Calu3 (cell line): Measurements from ENCODE around the gene LZTS2. TPM values are rescaled to one million over a fixed set of nuclear protein-coding genes. Genes with fewer than 3 reads are reported as not detected.

Experiments
- BruUV-seq: library from RNA; stranded (reverse); fragments of 400-500 nt; replicated peaks from 2 replicates; lab custom pipeline; 2021; lab: Mats Ljungman, UMichigan
- CTCF ChIA-PET: fragments of 300-600 bp; sonication (Branson Sonifier 250); formaldehyde crosslinking; loops from one replicate; lab custom pipeline; 2022; ENCODE audit warnings: antibody characterized with exemption; lab: Charles Lee
- DNase-seq: peaks from one replicate; pipeline ENCODE4 v3.0.0; 2022
- H3K27ac Mint-ChIP-seq: one replicate; pipeline ENCODE4 v1.8.0; 2022; ENCODE audit warnings: mixed read lengths; ENCODE audit not compliant: unreplicated experiment
- H3K27me3 Mint-ChIP-seq: one replicate; pipeline ENCODE4 v1.8.0; 2022; ENCODE audit warnings: mixed read lengths; ENCODE audit not compliant: unreplicated experiment
- H3K36me3 Mint-ChIP-seq: one replicate; pipeline ENCODE4 v1.8.0; 2022; ENCODE audit warnings: mild to moderate bottlenecking, moderate library complexity, mixed read lengths; ENCODE audit not compliant: insufficient read depth, unreplicated experiment
- H3K4me1 Mint-ChIP-seq: one replicate; pipeline ENCODE4 v1.8.0; 2022; ENCODE audit warnings: mild to moderate bottlenecking, low read depth, mixed read lengths; ENCODE audit not compliant: unreplicated experiment
- H3K4me3 Mint-ChIP-seq: one replicate; pipeline ENCODE4 v1.8.0; 2022; ENCODE audit warnings: mild to moderate bottlenecking, low read depth, moderate library complexity, mixed read lengths; ENCODE audit not compliant: unreplicated experiment
- H3K9me3 Mint-ChIP-seq: one replicate; pipeline ENCODE4 v1.8.0; 2022; ENCODE audit warnings: low read depth, mixed read lengths; ENCODE audit not compliant: unreplicated experiment
- intact Hi-C: fragments of 100-400 bp; cut with micrococcal nuclease; formaldehyde crosslinking; loops from one replicate; pipeline ENCODE4 v1.10.0; 2022; ENCODE audit not compliant: unreplicated experiment
- total RNA-seq: library from RNA; stranded (reverse); gene quantifications from 2 replicates; pipeline ENCODE4 v1.2.3, GENCODE V29; 2022
- TF ChIP-seq, protein P1 (sequence below): fragments of 200-600 bp; IDR thresholded peaks from one replicate; pipeline ENCODE4 v1.8.0; 2022; ENCODE audit warnings: antibody characterized with exemption; ENCODE audit not compliant: unreplicated experiment

Gene LZTS2
- total RNA-seq, 1 experiment from 2014 or later = 23.7 TPM

DNA sequence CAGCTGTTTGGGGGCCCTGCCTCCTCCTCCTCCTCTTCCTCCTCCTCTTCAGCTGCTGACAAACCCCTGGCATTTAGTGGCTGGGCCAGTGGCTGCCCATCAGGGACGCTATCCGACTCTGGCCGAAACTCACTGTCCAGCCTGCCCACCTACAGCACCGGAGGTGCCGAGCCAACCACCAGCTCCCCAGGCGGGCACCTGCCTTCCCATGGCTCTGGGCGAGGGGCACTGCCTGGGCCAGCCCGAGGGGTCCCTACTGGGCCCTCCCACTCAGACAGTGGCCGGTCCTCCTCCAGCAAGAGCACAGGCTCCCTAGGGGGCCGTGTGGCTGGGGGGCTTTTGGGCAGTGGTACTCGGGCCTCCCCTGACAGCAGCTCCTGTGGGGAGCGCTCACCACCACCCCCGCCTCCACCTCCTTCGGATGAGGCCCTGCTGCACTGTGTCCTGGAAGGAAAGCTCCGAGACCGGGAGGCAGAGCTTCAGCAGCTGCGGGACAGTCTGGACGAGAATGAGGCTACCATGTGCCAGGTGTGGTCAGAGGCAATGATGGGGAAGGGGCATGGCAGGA is 4.1 kb downstream of the LZTS2 start:
- Mint-ChIP-seq H3K4me1 (peaks cover 4% of the 10 kb centered on the region), H3K9me3 (no peaks in the 10 kb centered on the region), H3K27ac (no peak overlapping the region), H3K36me3 (peaks cover 24% of the 10 kb centered on the region), H3K4me3 (no peak overlapping the region), H3K27me3 (no peaks in the 10 kb centered on the region)
- no TSS peak for BruUV-seq
- CTCF ChIA-PET = no interaction called here
- DNase-seq = no peak
- intact Hi-C loops = no loop called here
- TF ChIP-seq, protein P1, sequence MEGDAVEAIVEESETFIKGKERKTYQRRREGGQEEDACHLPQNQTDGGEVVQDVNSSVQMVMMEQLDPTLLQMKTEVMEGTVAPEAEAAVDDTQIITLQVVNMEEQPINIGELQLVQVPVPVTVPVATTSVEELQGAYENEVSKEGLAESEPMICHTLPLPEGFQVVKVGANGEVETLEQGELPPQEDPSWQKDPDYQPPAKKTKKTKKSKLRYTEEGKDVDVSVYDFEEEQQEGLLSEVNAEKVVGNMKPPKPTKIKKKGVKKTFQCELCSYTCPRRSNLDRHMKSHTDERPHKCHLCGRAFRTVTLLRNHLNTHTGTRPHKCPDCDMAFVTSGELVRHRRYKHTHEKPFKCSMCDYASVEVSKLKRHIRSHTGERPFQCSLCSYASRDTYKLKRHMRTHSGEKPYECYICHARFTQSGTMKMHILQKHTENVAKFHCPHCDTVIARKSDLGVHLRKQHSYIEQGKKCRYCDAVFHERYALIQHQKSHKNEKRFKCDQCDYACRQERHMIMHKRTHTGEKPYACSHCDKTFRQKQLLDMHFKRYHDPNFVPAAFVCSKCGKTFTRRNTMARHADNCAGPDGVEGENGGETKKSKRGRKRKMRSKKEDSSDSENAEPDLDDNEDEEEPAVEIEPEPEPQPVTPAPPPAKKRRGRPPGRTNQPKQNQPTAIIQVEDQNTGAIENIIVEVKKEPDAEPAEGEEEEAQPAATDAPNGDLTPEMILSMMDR = no peak

DNA sequence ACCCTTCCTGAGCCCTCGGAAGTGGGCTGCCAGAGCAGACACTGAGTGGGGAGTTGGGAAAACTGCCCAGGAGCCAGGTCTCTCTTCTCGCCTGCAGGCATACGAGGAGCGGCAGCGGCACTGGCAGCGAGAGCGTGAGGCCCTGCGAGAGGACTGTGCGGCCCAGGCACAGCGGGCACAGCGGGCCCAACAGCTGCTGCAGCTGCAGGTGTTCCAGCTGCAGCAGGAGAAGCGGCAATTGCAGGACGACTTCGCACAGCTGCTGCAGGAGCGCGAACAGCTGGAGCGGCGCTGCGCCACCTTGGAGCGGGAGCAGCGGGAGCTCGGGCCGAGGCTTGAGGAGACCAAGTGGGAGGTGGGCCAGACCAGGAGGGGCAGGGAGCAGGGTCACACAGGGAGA is 5.8 kb downstream of the LZTS2 start:
- no peak for DNase-seq
- H3K27ac Mint-ChIP-seq = no peak overlapping the region
- CTCF ChIA-PET = no interaction called here
- intact Hi-C loops = no loop called here
- no peaks in the 10 kb centered on the region for H3K4me1 Mint-ChIP-seq
- H3K36me3 Mint-ChIP-seq = peaks cover 8% of the 10 kb centered on the region
- no peak overlapping the region for H3K4me3 Mint-ChIP-seq
- BruUV-seq = no TSS peak
- no peaks in the 10 kb centered on the region for H3K9me3 Mint-ChIP-seq
- TF ChIP-seq, protein P1 = no peak
- no peaks in the 10 kb centered on the region for H3K27me3 Mint-ChIP-seq

DNA sequence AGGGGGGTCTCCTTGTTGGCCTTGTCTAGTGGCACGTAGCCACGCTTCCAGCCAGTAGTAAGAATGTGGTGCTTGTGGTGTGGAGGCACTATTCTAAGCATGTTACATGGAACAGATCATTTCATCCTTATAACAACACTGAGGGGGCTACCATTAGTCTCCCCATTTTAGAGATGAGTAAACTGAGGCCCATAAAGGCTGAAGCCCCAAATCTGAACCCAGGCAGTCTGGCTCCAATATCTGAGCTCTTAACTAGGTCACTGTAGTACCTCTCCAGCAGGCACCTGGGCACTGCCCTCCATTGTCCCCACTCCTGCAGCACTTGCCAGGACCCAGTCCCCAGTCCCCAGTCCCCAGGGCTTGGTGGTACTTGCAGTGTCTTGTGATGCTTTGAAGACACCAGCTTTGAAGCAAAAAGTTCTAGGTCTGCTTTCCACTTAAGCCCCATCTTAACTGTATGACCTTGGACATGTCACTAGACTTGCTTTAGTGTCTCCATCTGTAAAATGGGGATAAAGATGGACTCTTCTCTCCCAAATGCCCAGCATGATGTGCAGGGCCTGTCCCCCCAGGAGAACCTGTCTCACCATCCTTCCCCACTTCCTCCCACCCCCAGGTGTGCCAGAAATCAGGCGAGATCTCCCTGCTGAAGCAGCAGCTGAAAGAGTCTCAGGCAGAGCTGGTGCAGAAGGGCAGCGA is 6.4 kb downstream of the LZTS2 start:
- no TSS peak for BruUV-seq
- H3K4me1 Mint-ChIP-seq = no peaks in the 10 kb centered on the region
- no peak for DNase-seq
- TF ChIP-seq, protein P1 = no peak
- no peak overlapping the region for H3K4me3 Mint-ChIP-seq
- no peaks in the 10 kb centered on the region for H3K9me3 Mint-ChIP-seq
- H3K36me3 Mint-ChIP-seq = peaks cover 3% of the 10 kb centered on the region
- H3K27me3 Mint-ChIP-seq = no peaks in the 10 kb centered on the region
- CTCF ChIA-PET = no interaction called here
- intact Hi-C loops = no loop called here
- H3K27ac Mint-ChIP-seq = no peak overlapping the region

DNA sequence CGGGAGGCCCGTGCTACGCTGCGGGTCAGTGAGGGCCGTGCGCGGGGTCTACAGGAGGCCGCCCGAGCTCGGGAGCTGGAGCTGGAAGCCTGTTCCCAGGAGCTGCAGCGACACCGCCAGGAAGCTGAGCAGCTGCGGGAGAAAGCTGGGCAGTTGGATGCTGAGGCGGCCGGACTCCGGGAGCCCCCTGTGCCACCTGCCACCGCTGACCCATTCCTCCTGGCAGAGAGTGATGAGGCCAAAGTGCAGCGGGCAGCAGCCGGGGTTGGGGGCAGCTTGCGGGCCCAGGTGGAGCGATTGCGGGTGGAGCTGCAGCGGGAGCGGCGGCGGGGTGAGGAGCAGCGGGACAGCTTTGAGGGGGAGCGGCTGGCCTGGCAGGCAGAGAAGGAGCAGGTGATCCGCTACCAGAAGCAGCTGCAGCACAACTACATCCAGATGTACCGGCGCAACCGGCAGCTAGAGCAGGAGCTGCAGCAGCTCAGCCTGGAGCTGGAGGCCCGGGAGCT is 7.0 kb downstream of the LZTS2 start:
- Mint-ChIP-seq H3K4me1 (no peaks in the 10 kb centered on the region), H3K27ac (no peak overlapping the region), H3K27me3 (no peaks in the 10 kb centered on the region), H3K9me3 (no peaks in the 10 kb centered on the region), H3K36me3 (no peaks in the 10 kb centered on the region), H3K4me3 (no peak overlapping the region)
- TF ChIP-seq, protein P1 = no peak
- intact Hi-C loops = no loop called here
- no TSS peak for BruUV-seq
- CTCF ChIA-PET = no interaction called here
- DNase-seq = no peak
